Uterus (tissue), 2 donors: ENCODE measurements around the gene BSN.

ENCODE experiments used
- CTCF ChIP-seq, 4 experiments: fragments of 200-600 bp in 2 of 4; fragments of 450-650 bp in 2 of 4; sonication (generic) in 2 of 4; IDR thresholded peaks; one replicate each; pipeline ENCODE4 v1.5.1; 2016 to 2019; ENCODE audit warnings: antibody characterized with exemption in 4 of 4, mild to moderate bottlenecking in 2 of 4, moderate library complexity in 1 of 4
- POLR2A ChIP-seq, 2 donors: fragments of 450-650 bp; IDR thresholded peaks; one replicate each; pipeline ENCODE4 v1.6.1; 2016; ENCODE audit warnings: antibody characterized with exemption in 2 of 2, mild to moderate bottlenecking in 1 of 2, moderate library complexity in 1 of 2

- TF ChIP-seq CTCF (IDR thresholded peaks at IDR 0.05) (no peak), POLR2A (IDR thresholded peaks at IDR 0.05) (no peak)
Measured at GRCh38 chr3:49600781-49601180, 46.5 kb downstream of the BSN start.
